HG03060 (cell line): ENCODE results near the gene FLOT2.
"Not testable (repeated sequence)": the region's sequence is repeated elsewhere in the genome, so short reads cannot be mapped to it uniquely, and the experiment has no call there.

ENCODE experiments used
- ATAC-seq: cut with Tn5 transposase; IDR thresholded peaks from one replicate; pipeline ENCODE4 v1.9.1; 2021; ENCODE audit warnings: low read depth, moderate number of reproducible peaks; ENCODE audit not compliant: unreplicated experiment

FLOT2 gene

GRCh38 chr17:28897769-28898526, 415 bp upstream of the FLOT2 start:
- no peak for ATAC-seq

- no peak for ATAC-seq
Measured at GRCh38 chr17:28896491-28896883, 1.0 kb downstream of the FLOT2 start.

DNA sequence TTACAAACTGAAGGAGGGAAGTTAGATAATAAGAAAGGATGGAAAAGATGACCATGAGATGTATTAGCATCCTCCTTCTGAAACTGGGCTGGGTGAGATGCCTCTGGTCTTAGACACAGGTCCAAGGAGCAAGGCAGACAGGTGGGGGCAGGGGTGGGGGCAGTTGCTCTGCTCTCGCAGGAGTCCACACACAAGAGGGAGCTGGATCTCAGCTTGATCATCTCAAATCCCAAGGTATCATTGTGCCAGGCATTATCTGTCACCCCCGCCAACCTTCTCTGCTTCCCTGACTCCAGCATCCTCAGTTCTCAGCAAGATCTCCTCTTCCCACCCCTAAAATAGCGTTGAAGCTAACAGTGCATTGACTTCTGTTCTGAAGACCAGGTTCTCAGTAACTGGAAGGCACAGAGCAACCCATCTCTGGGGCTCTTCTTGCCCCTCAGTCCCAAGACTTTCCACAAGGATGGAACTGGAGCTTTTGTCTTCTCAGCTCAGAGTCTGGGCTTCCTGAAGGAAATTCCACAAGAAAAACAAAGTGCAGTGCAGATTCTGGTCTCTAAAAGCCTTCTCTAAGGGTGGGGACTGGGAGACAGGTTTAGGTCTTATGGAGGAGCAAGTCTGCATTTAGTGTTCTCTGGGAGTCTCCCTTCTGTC, 1.6 kb downstream of the FLOT2 start:
- no peak for ATAC-seq

DNA sequence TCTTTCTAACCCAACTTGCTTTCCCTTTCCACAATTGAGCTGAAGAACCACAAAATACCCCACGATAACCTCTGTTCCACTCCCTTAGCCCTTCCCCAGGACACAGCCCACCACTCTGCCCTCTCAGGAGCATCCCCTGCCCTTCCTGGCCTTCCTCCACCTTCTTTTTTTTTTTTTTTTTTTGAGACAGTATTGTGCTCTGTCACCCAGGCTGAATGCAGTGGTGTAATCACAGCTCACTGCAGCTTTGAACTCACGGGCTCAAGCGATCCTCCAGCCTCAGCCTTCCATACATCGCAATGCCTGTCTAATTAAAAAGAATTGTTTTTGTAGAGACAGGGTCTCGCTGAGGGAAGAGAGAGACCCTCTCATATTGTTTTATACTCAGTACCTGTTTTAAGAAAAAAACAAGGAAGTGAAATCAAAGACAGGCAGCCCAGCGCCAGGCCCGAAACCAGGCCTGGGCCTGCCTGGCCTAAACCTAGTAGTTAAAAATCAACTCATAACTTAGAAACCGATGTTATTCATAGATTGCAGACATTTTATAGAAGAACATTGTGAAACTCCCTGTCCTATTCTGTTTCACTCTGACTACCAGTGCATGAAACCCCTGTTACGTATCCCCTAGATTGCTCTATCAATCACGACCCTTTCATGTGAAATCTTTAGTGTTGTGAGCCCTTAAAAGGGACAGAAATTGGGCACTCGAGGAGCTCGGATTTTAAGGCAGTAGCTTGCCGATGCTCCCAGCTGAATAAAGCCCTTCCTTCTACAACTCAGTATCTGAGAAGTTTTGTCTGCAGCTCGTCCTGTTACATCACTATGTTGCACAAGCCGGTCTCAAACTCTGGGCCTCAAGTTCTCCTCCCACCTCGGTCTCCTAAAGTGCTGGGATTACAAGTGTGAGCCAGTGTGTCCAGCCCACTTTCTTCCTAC, 4.0 kb downstream of the FLOT2 start:
- ATAC-seq: not testable (repeated sequence)

- no peak for ATAC-seq
Measured at GRCh38 chr17:28892024-28892423, 5.5 kb downstream of the FLOT2 start.

- no peak for ATAC-seq
Measured at GRCh38 chr17:28891201-28891600, 6.3 kb downstream of the FLOT2 start.

- no peak for ATAC-seq
Measured at GRCh38 chr17:28889996-28890395, 7.5 kb downstream of the FLOT2 start.

DNA sequence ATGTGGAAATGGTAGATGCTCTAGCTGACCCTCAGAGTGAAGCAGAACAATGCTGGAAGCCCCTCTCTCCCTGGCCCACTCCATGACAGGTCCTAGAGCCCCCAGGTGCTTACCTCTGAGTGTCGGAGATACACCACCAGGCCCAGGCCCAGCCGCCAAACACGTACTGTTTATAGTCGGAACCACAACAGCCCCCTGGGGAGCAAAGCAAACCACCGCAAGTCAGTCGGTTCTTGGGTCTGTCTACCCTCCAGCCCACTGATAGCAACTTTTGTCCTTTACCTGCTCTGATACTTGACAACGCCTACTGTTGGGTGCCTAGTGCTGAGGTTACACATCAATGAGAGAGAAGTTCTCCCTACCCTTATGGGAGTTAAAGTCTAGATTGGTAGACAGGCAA, 8.7 kb downstream of the FLOT2 start:
- no peak for ATAC-seq

DNA sequence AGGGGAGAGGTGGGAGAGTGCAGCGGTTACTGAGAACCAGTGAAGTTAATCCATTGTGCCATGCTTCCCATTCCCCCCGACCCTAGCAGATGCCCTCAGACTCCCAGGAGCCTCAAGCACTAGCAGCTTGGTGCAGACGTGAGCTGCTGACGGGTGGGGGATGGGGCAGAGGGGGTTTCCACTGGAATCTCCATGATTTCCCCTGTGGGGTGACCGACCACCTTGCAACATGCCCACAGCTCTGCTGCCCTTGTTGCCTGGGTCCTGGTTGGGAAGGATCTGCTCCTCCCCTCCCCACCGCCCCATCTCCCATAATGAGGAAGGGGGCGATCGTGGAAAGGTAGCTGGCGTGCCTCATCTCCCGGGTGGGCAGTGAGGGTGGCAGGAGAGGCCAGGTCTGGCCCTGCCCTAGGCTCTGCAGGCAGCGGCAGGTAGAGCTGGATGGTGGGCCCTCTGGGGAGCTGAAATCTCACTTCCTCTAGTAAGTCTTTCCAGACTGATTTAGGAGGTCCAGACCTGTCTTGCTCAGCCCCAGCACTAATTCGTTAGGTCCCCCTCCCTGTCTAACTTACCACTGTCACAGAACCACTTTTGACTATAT, 9.6 kb downstream of the FLOT2 start:
- no peak for ATAC-seq

DNA sequence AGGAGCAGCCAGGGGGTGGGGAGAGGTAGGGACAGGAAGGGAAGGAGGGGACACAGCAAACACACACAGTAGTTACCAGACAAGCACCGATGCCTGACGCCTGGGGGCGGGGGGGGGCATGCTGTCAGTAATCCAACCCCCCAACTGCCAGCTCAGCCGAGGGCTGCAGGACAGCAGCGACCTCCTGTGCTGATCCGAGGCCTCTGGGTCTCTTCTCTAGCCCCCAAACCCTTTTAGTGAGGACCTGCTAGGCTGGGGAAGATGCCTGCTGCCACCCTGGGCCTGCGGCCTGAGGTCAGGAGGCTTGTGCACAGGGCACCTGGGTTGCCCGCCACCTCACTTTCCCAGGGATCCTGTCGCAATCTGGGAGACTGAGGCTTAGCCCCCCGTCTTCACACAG, 11.6 kb downstream of the FLOT2 start:
- ATAC-seq: no peak

DNA sequence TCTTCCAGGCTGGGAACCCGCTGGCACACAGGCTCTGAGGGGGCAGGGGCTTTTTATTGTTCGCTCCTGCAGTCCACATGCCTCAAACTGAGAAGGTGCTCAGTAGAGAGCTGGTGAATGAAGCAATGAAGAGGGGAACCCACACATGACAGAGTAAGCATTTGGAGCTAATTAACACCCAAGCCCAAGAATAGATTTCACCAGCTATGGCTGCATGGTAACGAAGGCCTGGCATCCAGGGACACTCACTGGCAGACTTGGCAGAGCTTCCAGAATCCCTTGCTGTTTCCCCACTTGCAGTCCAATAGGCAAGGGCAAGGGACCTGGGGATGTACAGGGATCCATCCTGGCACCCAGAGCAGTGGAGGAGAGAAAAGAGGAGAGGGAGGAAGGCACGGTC, 12.2 kb downstream of the FLOT2 start:
- no peak for ATAC-seq

DNA sequence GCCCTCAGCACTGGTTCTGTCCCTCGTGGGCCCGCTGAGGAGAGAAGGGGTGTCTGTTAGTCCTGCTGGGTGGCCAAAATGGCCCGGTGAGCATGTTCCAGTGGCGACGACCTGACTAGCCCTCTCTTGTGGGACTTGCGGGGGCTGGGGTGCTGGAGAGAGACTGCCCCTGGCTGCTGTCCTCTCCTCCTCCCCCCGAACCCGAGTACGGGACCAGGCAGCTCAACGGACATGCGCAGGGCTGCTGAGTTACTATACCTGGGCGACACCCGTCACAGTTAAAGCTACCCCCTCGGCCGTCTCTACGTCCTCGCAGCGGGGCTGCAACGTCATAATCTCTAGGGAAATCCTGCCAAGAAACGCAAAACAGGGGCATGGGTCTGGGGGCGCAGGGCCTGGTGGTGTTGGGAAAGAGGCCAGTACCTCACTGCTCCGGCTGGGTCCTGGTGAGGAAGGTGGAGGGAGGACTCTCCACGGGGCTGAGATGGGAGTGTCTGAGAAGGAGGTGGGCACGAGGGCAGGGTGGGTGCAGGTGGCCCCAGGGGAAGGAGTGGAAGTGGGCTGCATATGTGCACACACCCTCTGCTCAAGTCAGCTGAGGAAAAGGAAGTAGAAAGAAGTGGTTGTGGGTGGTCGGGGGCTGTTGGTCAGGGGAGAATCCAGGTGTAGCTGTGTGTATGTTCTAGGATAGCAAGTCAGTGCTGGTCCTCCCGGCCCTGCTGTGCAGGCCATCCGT, 13.4 kb downstream of the FLOT2 start:
- no peak for ATAC-seq

GRCh38 chr17:28882154-28882895, 15.2 kb downstream of the FLOT2 start:
- ATAC-seq: no peak

DNA sequence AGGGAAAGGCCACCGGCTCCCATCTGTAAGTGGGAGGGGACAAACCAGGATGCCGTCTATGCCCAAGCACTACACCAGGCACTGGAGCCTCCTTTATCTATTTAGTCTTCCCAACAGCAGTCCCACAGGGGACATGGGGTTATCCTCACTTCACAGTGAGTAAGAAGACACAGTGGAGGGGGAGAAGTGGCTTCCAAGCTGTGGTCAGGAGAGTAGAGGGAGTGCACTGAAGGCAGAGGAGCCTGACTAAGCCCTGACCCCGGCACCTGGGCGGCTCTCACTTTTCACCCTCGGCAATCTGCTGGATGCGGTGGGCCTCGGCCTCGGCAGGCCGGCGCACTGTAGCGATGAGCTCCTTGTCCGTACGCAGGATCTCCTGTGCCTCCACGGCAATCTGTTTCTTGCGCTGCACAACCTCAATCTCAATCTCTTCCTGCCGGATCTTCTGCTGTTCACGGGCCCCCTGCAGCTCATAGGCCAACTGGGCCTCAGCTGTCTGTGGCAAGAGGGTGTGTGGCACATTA, 15.9 kb downstream of the FLOT2 start:
- ATAC-seq: no peak

DNA sequence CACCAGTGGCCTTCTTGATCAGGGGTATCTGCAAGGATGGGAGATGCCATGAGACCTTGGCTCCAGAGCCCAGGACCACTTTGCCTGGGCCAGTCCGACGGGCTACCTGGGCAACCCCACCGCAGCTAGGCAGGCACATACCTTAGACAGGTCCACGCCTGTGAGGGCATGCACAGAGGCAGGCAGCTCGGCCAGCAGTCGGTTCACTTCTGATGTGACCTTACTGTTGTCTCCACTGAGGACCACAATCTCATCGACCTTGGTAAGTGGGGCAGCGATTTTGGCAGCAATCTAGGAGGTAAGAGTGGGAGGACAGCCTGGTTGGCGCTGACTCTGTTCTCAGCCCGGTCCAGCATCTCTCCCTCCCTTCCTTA, 17.0 kb downstream of the FLOT2 start:
- ATAC-seq: no peak

DNA sequence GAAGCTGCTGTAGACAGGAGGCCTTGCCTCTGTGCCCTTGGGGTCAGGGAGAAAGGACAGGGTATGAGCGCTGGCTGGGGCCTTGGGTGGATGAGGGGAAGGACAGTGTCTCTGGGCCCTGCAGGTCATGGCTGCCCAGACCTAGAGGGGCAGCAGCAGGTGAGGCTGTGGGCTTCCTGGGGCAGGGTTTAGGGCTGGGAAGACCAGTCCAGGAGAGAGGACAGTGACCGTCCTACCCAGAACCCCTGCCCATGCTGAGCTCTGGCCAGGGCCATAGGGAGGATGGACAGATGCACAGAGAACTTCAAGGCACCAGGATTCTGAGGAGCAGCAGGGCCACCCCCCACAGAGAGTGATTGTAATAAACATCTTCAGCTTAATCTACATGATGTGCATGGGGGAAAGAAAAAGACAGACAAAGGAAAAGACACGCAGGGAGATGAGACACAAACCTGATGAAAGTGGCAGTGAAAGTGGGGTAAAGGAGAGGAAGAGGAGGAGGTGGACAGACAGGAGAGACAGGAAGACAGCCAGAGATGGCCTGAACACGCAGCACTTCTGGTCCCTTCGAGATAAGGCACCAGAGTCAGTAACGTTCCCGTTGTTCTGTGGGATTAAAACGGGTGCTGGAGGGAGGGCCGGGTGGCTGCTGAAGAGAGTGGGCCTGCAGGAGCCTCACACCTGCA, 17.5 kb downstream of the FLOT2 start:
- ATAC-seq: no peak

DNA sequence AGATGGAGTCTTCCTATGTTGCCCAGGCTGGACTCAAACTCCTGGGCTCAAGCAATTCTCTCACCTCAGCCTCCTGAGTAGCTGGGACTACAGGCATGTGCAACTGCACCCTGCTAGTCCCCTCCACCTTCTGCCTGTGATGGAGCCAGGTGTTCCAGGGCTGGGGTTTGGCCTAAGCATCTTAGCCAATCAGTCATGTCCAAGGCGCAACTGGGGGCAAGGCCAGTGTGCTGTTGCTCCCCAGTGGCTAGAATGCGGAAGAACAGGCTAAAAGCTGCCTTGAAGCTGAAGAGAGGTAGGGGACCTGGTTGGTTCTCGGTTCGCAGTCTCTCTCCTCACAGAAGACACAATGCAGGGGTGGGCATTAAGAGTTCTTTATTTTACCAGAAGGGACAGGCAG, 18.6 kb downstream of the FLOT2 start:
- ATAC-seq: no peak

DNA sequence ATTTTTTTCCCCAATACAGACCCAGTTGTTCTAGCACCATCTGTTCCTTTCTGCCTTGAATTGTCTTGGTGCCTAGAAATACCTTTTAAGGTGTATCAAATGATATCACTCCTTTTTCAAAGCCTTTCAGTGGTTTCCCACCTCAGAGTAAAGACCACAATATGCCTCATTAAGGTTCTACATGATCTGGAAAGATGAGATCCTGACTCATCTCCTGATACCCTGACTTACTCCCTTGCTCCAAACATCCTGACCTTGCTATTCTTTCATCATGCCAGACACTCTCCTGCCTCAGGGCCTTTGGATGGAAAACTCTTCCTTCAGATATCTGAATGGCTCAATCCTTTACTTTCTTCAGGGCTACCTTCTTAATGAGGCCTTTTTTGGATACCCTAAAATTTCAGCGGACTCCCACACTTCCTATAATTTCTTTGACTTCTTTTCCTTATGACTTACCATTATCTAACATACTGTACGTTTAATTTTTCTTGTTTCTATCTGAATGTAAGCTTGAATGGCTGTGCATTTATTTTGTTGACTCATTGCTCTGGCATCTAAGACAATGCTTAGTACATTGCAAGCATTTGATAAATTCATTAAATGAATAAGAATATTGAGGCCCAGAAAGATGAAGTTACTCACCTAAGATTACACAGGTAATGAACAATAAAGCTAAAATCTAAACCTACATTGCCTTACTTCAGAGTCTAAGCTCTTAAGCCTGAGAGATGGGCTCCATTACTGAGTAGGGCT, 19.2 kb downstream of the FLOT2 start:
- no peak for ATAC-seq
